GM23248 (cell line): ENCODE measurements around the gene KLHDC9. TPM values are rescaled to one million over a fixed set of nuclear protein-coding genes. Genes with fewer than 3 reads are reported as not detected.

Experiments
- DNase-seq: peaks from one replicate; pipeline ENCODE4 v3.0.0-alpha.2; 2015
- H2AFZ ChIP-seq: fragments of 200-600 bp; sonication (generic); 2 replicates; pipeline ENCODE4 v1.6.1; 2016; ENCODE audit warnings: antibody characterized with exemption
- H3F3A ChIP-seq: fragments of 200-600 bp; sonication (generic); 2 replicates; pipeline ENCODE4 v1.6.1; 2016; ENCODE audit warnings: mild to moderate bottlenecking, antibody characterized with exemption, mixed run types; ENCODE audit not compliant: insufficient read depth
- H3K27ac ChIP-seq: fragments of 200-600 bp; sonication (generic); 2 replicates; pipeline ENCODE4 v1.5.1; 2016; ENCODE audit warnings: mild to moderate bottlenecking
- H3K27me3 ChIP-seq: fragments of 200-600 bp; sonication (generic); replicated peaks from 2 replicates; pipeline ENCODE4 v1.6.1; 2016; ENCODE audit warnings: mild to moderate bottlenecking; ENCODE audit not compliant: insufficient read depth
- H3K36me3 ChIP-seq: fragments of 200-600 bp; sonication (generic); 2 replicates; pipeline ENCODE4 v1.6.1; 2016; ENCODE audit warnings: low read depth, mild to moderate bottlenecking
- H3K4me1 ChIP-seq: fragments of 200-600 bp; sonication (generic); 2 replicates; pipeline ENCODE4 v1.6.1; 2016; ENCODE audit warnings: mild to moderate bottlenecking; ENCODE audit not compliant: insufficient read depth
- H3K4me2 ChIP-seq: fragments of 200-600 bp; sonication (generic); one replicate; pipeline ENCODE4 v1.6.1; 2016; ENCODE audit warnings: mild to moderate bottlenecking; ENCODE audit not compliant: unreplicated experiment
- H3K4me3 ChIP-seq: fragments of 200-600 bp; sonication (generic); 2 replicates; pipeline ENCODE4 v1.5.1; 2016; ENCODE audit warnings: mild to moderate bottlenecking
- H3K79me2 ChIP-seq: fragments of 200-600 bp; sonication (generic); 2 replicates; pipeline ENCODE4 v1.6.1; 2016; ENCODE audit warnings: mild to moderate bottlenecking; ENCODE audit not compliant: insufficient read depth
- H3K9ac ChIP-seq: fragments of 200-600 bp; sonication (generic); 2 replicates; pipeline ENCODE4 v1.6.1; 2016; ENCODE audit warnings: mild to moderate bottlenecking
- H3K9me2 ChIP-seq: fragments of 200-600 bp; sonication (generic); 2 replicates; pipeline ENCODE4 v1.6.1; 2016; ENCODE audit warnings: mixed run types, mild to moderate bottlenecking, moderate library complexity; ENCODE audit not compliant: insufficient read depth
- H3K9me3 ChIP-seq: fragments of 200-600 bp; sonication (generic); one replicate; pipeline ENCODE4 v1.6.1; 2017; ENCODE audit warnings: low read depth
- H4K20me1 ChIP-seq: fragments of 200-600 bp; sonication (generic); 2 replicates; pipeline ENCODE4 v1.6.0; 2016; ENCODE audit not compliant: insufficient read depth
- EZH2 ChIP-seq: fragments of 200-600 bp; sonication (generic); IDR thresholded peaks from 2 replicates; pipeline ENCODE4 v1.6.1; 2018; ENCODE audit warnings: antibody characterized with exemption, mild to moderate bottlenecking; ENCODE audit not compliant: insufficient read depth, poor library complexity, severe bottlenecking
- EZH2phosphoT487 ChIP-seq: fragments of 200-600 bp; sonication (generic); IDR thresholded peaks from 2 replicates; pipeline ENCODE4 v1.6.1; 2018; ENCODE audit warnings: antibody characterized with exemption, moderate library complexity, mild to moderate bottlenecking, low read depth; ENCODE audit not compliant: insufficient read depth
- WGBS, 2 experiments: methylation state at CpG; one replicate each; pipeline ENCODE4 v1.1.6; 2015 to 2017; ENCODE audit warnings: low lambda C conversion rate in 2 of 2, low coverage in 1 of 2; ENCODE audit errors: missing lambda C conversion rate in 2 of 2; 5-methylcytosine and 5-hydroxymethylcytosine counted together
- in situ Hi-C: fragments of 300-500 bp; cut with MboI; formaldehyde crosslinking; loops from 2 replicates; pipeline ENCODE4 v1.15.0; 2020
- polyA plus RNA-seq: library from polyadenylated mRNA; unstranded; fragments of >200 nt; fragmentation: Nextera tagmentation; extraction: Ambion mirVana; gene quantifications from 2 replicates; pipeline ENCODE4 v1.2.1, GENCODE V29; 2016
- total RNA-seq: library from RNA; depleted of rRNA; stranded (reverse); fragments of >200 nt; shearing (Covaris generic); gene quantifications from 2 replicates; pipeline ENCODE4 v1.2.3, GENCODE V29; 2014

The KLHDC9 gene
- total and polyA plus RNA-seq, 2 experiments from 2014 or later, result 3.2 to 3.7 TPM

DNA sequence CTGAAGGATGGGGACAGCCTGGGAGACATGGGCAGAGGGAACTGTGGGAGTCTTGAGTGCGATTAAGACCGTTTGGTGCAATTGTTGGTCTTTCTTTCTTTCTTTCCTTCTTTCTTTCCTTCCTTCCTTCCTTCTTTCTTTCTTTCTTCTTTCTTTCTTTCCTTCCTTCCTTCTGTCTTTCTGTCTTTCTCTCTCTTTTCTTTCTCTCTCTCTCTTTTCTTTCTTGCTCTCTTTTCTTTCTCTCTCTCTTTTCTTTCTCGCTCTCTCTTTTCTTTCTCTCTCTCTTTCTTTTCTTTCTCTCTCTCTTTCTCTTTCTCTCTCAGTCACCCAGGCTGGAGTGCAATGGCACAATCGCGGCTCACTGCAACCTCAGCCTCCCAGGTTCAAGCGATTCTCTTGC, 2.9 kb upstream of the KLHDC9 start:
- in situ Hi-C loops, result loop anchor here (5.0 to 10.0 kb wide), 2 partner anchors 48 to 100 kb away; partner anchors contain the start of gene USF1

DNA sequence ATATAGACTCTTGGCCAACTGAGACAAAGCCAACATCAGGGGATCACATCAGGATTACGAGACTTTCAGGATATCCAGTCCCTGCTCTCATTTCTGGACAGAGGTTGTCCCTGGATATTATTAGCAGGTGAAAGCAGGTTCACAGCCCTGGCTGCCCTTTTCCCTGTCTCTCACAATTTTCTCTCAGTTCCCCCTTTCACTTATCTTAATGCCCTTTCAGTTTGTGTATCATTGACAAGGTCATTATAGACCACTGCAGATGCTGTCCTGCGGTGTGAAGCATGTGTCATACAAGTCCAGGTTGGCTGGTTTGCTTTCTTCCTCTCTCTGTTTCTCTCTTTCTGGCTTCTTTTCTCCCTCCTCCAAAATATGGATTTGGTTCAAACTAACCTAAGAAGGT, 2.1 kb upstream of the KLHDC9 start:
- DNase-seq, result no peak
- in situ Hi-C loops, result loop anchor here (5.0 to 10.0 kb wide), 2 partner anchors 49 to 101 kb away; partner anchors contain the start of gene USF1
- no peaks in the 10 kb centered on the region for H3K79me2 ChIP-seq
- peaks cover 19% of the 10 kb centered on the region; the same call in 1 of the 2 replicates for H3F3A ChIP-seq
- no peak overlapping the region for H3K27ac ChIP-seq
- H3K4me2 ChIP-seq, result no peak overlapping the region
- no peak for TF ChIP-seq EZH2
- no peak for TF ChIP-seq EZH2phosphoT487
- H3K9me2 ChIP-seq, result no peaks in the 10 kb centered on the region
- 96 to 100% methylated on average over 2 of the region's 2 CpGs for WGBS, 2 experiments
- H3K36me3 ChIP-seq, result no peaks in the 10 kb centered on the region
- H4K20me1 ChIP-seq, result no peaks in the 10 kb centered on the region
- peaks cover 34% of the 10 kb centered on the region for H3K4me1 ChIP-seq
- H3K27me3 ChIP-seq, result no peaks in the 10 kb centered on the region
- no peak overlapping the region for H3K4me3 ChIP-seq
- H2AFZ ChIP-seq, result peak overlapping the region; percentile 19; the same call in 1 of the 2 replicates
- H3K9ac ChIP-seq, result no peak overlapping the region
- H3K9me3 ChIP-seq, result no peaks in the 10 kb centered on the region

More for the DNA sequence above, 2.9 kb upstream of the KLHDC9 start:
- Histone ChIP-seq H3K4me3 (no peak overlapping the region), H3K36me3 (no peaks in the 10 kb centered on the region), H3F3A (peaks cover 23% of the 10 kb centered on the region; the same call in 1 of the 2 replicates), H3K9ac (no peak overlapping the region), H3K9me2 (no peaks in the 10 kb centered on the region), H2AFZ (no peak overlapping the region), H3K4me1 (peaks cover 34% of the 10 kb centered on the region), H3K4me2 (no peak overlapping the region), H3K9me3 (no peaks in the 10 kb centered on the region), H3K27ac (no peak overlapping the region), H3K79me2 (no peaks in the 10 kb centered on the region), H3K27me3 (no peaks in the 10 kb centered on the region), H4K20me1 (no peaks in the 10 kb centered on the region)
- no peak for TF ChIP-seq EZH2
- no peak for TF ChIP-seq EZH2phosphoT487
- no peak for DNase-seq
- WGBS, 2 experiments, result 97 to 98% methylated on average over 6 of the region's 6 CpGs

DNA sequence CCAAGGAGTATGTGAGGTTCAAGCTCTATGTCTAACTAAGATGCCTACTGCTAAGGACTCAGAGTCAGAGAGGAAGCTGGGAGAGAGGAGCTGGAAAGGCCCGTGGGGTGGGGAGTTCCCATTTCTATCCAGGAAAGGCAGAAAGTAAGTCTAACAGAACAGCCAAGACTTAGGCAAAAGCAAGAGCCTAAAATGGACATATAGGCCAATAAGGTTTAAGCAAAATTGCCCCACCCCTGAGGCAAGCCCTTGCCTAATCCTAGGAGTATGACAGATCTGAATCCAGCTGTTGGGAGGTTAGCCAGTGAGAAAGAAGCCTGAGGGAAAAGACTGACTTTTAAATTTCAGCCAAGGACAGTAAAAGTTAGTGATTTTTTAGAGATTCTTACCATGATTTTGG, 1.6 kb upstream of the KLHDC9 start:
- H3K27me3 ChIP-seq, result no peaks in the 10 kb centered on the region
- H3F3A ChIP-seq, result peaks cover 18% of the 10 kb centered on the region; the same call in 1 of the 2 replicates
- no peak overlapping the region for H3K4me3 ChIP-seq
- H3K9me3 ChIP-seq, result no peaks in the 10 kb centered on the region
- H3K9ac ChIP-seq, result no peak overlapping the region
- H3K79me2 ChIP-seq, result no peaks in the 10 kb centered on the region
- H3K4me2 ChIP-seq, result no peak overlapping the region
- no peak overlapping the region for H3K27ac ChIP-seq
- peaks cover 34% of the 10 kb centered on the region for H3K4me1 ChIP-seq
- H3K9me2 ChIP-seq, result no peaks in the 10 kb centered on the region
- 0 to 13% methylated on average over 1 of the region's 1 CpG for WGBS, 2 experiments
- peak overlapping the region; percentile 19; the same call in 1 of the 2 replicates for H2AFZ ChIP-seq
- TF ChIP-seq EZH2phosphoT487 (no peak), EZH2 (no peak)
- H4K20me1 ChIP-seq, result no peaks in the 10 kb centered on the region
- DNase-seq, result peak; percentile 91
- in situ Hi-C loops, result loop anchor here (5.0 to 10.0 kb wide), 2 partner anchors 49 to 102 kb away; partner anchors contain the start of gene USF1
- H3K36me3 ChIP-seq, result no peaks in the 10 kb centered on the region

DNA sequence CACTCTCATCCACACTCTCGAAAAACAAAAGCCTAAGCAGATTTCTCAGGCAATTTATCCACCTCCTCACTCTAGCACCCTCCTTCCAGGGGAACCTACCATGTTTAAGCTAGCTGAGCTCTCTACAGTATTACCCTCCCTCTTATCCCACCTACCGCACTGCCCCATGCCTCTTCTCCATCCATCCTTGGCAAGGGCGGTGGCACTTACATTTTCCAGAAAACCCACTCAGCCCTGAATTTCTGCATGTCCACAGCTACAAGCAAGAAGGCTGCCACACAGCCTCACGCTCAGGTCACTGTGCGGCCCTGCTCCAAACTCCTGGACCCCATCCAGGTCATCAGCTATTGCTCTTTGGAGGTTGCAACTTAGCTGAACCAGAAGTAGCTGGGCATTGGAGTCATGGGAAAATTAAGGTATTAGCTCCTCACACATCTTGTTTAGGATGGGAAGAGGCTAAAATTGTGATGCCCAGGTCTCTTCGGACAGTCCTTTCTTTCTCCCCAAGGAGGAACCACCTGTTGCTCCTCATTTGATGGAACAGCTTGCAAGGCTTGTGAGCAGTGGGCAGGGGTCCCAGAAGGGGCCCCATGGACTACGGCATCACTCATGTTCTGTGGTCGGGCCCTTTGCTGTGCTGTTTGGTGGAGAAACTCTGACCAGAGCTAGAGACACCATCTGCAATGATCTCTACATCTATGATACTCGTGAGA, 1.1 kb downstream of the KLHDC9 start:
- Histone ChIP-seq H3K4me1 (peaks cover 17% of the 10 kb centered on the region), H3K79me2 (peaks cover 25% of the 10 kb centered on the region), H3F3A (peaks cover 18% of the 10 kb centered on the region; the same call in 1 of the 2 replicates), H3K4me2 (peak overlapping the region; percentile 98), H3K4me3 (no peak overlapping the region; the same call in 1 of the 2 replicates), H3K9me2 (no peaks in the 10 kb centered on the region), H2AFZ (no peak overlapping the region), H3K27ac (no peak overlapping the region), H3K9me3 (no peaks in the 10 kb centered on the region), H3K27me3 (no peaks in the 10 kb centered on the region), H3K36me3 (no peaks in the 10 kb centered on the region), H4K20me1 (no peaks in the 10 kb centered on the region), H3K9ac (peak overlapping the region; percentile 68; the same call in 1 of the 2 replicates)
- no peak for DNase-seq
- TF ChIP-seq EZH2 (no peak), EZH2phosphoT487 (no peak)
- in situ Hi-C loops, result loop anchor here (5.0 to 10.0 kb wide), 2 partner anchors 52 to 104 kb away; partner anchors contain the start of gene USF1
- 83% methylated on average over 9 of the region's 9 CpGs for WGBS, 2 experiments
